Upper lobe of right lung (tissue), 1 donor: ENCODE data around the gene KEL. TPM values are rescaled to one million over a fixed set of nuclear protein-coding genes. Genes with fewer than 3 reads are reported as not detected.

Experiments used
- ATAC-seq: fragments of 200-7000 bp; cut with Tn5 transposase; one replicate; pipeline ENCODE4 v1.9.1; 2020; ENCODE audit warnings: mild to moderate bottlenecking, moderate library complexity
- DNase-seq: peaks from one replicate; pipeline ENCODE4 v3.0.0-alpha.2; 2020
- H3K27ac ChIP-seq: fragments of 200-600 bp; one replicate; pipeline ENCODE4 v1.8.0; 2022
- H3K27me3 ChIP-seq: fragments of 200-600 bp; one replicate; pipeline ENCODE4 v1.8.0; 2022; ENCODE audit warnings: mild to moderate bottlenecking
- H3K36me3 ChIP-seq: fragments of 200-600 bp; one replicate; pipeline ENCODE4 v1.8.0; 2022
- H3K4me1 ChIP-seq: fragments of 200-600 bp; one replicate; pipeline ENCODE4 v1.8.0; 2022
- H3K4me3 ChIP-seq: fragments of 200-600 bp; one replicate; pipeline ENCODE4 v1.8.0; 2022; ENCODE audit warnings: mild to moderate bottlenecking
- H3K9me3 ChIP-seq: fragments of 200-600 bp; one replicate; pipeline ENCODE4 v1.8.0; 2022
- CTCF ChIP-seq: fragments of 200-600 bp; IDR thresholded peaks from one replicate; pipeline ENCODE4 v1.8.0; 2022; ENCODE audit warnings: antibody characterized with exemption
- intact Hi-C: fragments of 100-400 bp; cut with DNase I; formaldehyde crosslinking; loops from one replicate; pipeline ENCODE4 v1.11.0; 2022
- total RNA-seq: library from RNA; stranded (reverse); fragmentation: NEBNext Ultra II Directional; extraction: Animal tissue kit (Norgen Biotek cat#: 25700); gene quantifications from one replicate; pipeline ENCODE4 v1.2.1, GENCODE V29; 2021
- donor health status: DM: no; HTN: yes; CAD: no; lungs with severe emphysema.

KEL gene
- total RNA-seq, 1 donor from 2014 or later, result 0.87 TPM

GRCh38 chr7:142927085-142927745, 34.9 kb downstream of the KEL start:
- DNase-seq (no peak), ATAC-seq (peak; percentile 82)
- Histone ChIP-seq H3K27ac (peak overlapping the region; percentile 33), H3K27me3 (no peaks in the 10 kb centered on the region), H3K9me3 (no peaks in the 10 kb centered on the region), H3K4me3 (no peak overlapping the region), H3K4me1 (no peaks in the 10 kb centered on the region), H3K36me3 (no peaks in the 10 kb centered on the region)
- intact Hi-C loops, result no loop called here
- TF ChIP-seq CTCF, result no peak

GRCh38 chr7:142925413-142925812, 36.8 kb downstream of the KEL start:
- Histone ChIP-seq H3K4me1 (no peaks in the 10 kb centered on the region), H3K9me3 (no peaks in the 10 kb centered on the region), H3K27ac (no peak overlapping the region), H3K4me3 (no peak overlapping the region), H3K36me3 (no peaks in the 10 kb centered on the region), H3K27me3 (no peaks in the 10 kb centered on the region)
- TF ChIP-seq CTCF, result no peak
- no peak for ATAC-seq
- intact Hi-C loops, result no loop called here
- DNase-seq, result no peak

GRCh38 chr7:142923391-142923790, 38.8 kb downstream of the KEL start:
- ATAC-seq (no peak), DNase-seq (no peak)
- no peak for TF ChIP-seq CTCF
- Histone ChIP-seq H3K36me3 (no peaks in the 10 kb centered on the region), H3K4me1 (no peaks in the 10 kb centered on the region), H3K27me3 (peaks cover 4% of the 10 kb centered on the region), H3K4me3 (no peak overlapping the region), H3K9me3 (no peaks in the 10 kb centered on the region), H3K27ac (no peak overlapping the region)
- intact Hi-C loops, result no loop called here

GRCh38 chr7:142919656-142920055, 42.5 kb downstream of the KEL start:
- intact Hi-C loops, result no loop called here
- no peak for TF ChIP-seq CTCF
- Histone ChIP-seq H3K4me3 (no peak overlapping the region), H3K36me3 (no peaks in the 10 kb centered on the region), H3K9me3 (no peaks in the 10 kb centered on the region), H3K27me3 (peaks cover 10% of the 10 kb centered on the region), H3K4me1 (no peaks in the 10 kb centered on the region), H3K27ac (no peak overlapping the region)
- ATAC-seq (no peak), DNase-seq (no peak)

GRCh38 chr7:142918901-142919300, 43.3 kb downstream of the KEL start:
- H3K36me3 ChIP-seq, result no peaks in the 10 kb centered on the region
- intact Hi-C loops, result no loop called here
- ATAC-seq (no peak), DNase-seq (no peak)
- no peak overlapping the region for H3K27ac ChIP-seq
- H3K4me1 ChIP-seq, result no peaks in the 10 kb centered on the region
- H3K9me3 ChIP-seq, result no peaks in the 10 kb centered on the region
- no peak overlapping the region for H3K4me3 ChIP-seq
- peaks cover 10% of the 10 kb centered on the region for H3K27me3 ChIP-seq
- no peak for TF ChIP-seq CTCF

GRCh38 chr7:142917447-142917846, 44.7 kb downstream of the KEL start:
- Histone ChIP-seq H3K9me3 (no peaks in the 10 kb centered on the region), H3K4me3 (no peak overlapping the region), H3K27me3 (peaks cover 10% of the 10 kb centered on the region), H3K27ac (no peak overlapping the region), H3K36me3 (no peaks in the 10 kb centered on the region), H3K4me1 (no peaks in the 10 kb centered on the region)
- intact Hi-C loops, result no loop called here
- DNase-seq (no peak), ATAC-seq (no peak)
- TF ChIP-seq CTCF, result no peak
